ENCODE data around the gene PLCB4. TPM values are rescaled to one million over a fixed set of nuclear protein-coding genes. Genes with fewer than 3 reads are reported as not detected.

Gene PLCB4
- total RNA-seq, 1 donor from 2014 or later, result 21.2 TPM

DNA sequence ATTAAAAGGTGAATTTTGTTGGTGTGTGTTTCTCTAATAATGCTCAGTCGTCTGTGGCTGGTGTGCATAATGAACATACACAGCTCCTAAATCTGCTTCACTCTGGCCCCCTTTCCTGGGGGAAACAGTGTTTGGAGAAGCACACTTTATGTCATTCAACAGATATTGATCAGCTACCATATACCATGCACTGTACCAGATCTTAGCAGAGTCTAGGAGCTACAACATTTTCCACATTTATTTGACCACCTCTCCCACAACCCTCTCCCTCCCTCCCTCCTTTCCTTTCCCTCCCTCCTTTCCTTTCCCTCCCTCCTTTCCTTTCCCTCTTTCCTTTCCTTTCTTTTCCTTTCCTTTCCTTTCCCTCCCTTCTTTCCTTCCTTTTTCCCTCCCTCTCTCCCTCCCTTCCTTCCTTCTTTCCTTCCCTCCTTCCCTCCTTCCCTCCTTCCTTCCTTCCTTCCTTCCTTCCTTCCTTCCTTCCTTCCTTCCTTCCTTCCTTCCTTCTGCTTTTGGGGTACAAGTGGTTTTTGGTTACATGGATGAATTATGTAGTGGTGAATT is 85.7 kb downstream of the PLCB4 start:
- no peaks in the 10 kb centered on the region for H3K36me3 Mint-ChIP-seq
- H3K27me3 Mint-ChIP-seq, result no peaks in the 10 kb centered on the region
- peaks cover 4% of the 10 kb centered on the region for H3K9me3 Mint-ChIP-seq
- H3K27ac Mint-ChIP-seq, result no peak overlapping the region
- no peak overlapping the region for H3K4me3 Mint-ChIP-seq
- no peaks in the 10 kb centered on the region for H3K4me1 Mint-ChIP-seq (ENCODE audit: unreplicated experiment)
- TF ChIP-seq, protein P1, sequence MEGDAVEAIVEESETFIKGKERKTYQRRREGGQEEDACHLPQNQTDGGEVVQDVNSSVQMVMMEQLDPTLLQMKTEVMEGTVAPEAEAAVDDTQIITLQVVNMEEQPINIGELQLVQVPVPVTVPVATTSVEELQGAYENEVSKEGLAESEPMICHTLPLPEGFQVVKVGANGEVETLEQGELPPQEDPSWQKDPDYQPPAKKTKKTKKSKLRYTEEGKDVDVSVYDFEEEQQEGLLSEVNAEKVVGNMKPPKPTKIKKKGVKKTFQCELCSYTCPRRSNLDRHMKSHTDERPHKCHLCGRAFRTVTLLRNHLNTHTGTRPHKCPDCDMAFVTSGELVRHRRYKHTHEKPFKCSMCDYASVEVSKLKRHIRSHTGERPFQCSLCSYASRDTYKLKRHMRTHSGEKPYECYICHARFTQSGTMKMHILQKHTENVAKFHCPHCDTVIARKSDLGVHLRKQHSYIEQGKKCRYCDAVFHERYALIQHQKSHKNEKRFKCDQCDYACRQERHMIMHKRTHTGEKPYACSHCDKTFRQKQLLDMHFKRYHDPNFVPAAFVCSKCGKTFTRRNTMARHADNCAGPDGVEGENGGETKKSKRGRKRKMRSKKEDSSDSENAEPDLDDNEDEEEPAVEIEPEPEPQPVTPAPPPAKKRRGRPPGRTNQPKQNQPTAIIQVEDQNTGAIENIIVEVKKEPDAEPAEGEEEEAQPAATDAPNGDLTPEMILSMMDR (conservative IDR thresholded peaks at IDR 0.05), result no peak
- DNase-seq (ENCODE audit: extremely low spot score, unreplicated experiment), result no peak

DNA sequence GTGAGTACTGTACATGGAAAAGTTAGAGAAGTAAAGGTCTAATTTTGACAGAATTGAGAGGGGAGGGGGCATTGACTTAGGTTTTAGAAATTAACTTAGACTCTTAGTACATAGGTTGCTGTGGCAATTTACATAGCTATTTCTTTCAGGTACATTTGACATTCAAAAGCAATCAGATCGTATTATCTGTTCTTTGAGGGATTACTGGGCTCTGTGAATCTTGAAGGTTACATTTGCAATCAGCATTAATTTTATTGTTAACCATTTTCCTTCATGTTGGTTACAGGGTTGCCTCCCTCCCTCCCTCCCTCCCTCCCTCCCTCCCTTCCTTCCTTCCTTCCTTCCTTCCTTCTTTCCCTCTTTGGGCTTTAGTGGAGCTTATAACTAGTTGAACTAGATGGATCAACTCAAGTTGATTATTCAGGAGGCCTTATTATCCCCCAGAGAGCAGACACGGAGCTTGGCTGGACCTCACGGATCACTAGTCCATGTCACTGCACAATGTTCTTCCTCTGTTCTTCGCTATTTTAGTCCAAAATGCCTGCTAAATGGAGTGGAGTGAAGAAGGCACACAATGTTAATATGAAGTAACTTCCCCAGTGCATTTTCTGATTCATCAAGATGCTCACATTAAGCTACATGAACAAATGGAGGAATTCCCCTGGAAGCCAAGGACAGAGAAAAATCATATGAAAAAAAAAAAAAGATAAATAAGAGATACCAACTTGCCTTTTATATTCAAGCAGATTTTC is 87.8 kb downstream of the PLCB4 start:
- no peak for DNase-seq (ENCODE audit: extremely low spot score, unreplicated experiment)
- H3K9me3 Mint-ChIP-seq, result peaks cover 2% of the 10 kb centered on the region
- TF ChIP-seq, protein P1 (conservative IDR thresholded peaks at IDR 0.05), result no peak
- no peaks in the 10 kb centered on the region for H3K36me3 Mint-ChIP-seq
- H3K27me3 Mint-ChIP-seq, result no peaks in the 10 kb centered on the region
- H3K4me3 Mint-ChIP-seq, result no peak overlapping the region
- H3K4me1 Mint-ChIP-seq (ENCODE audit: unreplicated experiment), result peaks cover 5% of the 10 kb centered on the region
- no peak overlapping the region for H3K27ac Mint-ChIP-seq

DNA sequence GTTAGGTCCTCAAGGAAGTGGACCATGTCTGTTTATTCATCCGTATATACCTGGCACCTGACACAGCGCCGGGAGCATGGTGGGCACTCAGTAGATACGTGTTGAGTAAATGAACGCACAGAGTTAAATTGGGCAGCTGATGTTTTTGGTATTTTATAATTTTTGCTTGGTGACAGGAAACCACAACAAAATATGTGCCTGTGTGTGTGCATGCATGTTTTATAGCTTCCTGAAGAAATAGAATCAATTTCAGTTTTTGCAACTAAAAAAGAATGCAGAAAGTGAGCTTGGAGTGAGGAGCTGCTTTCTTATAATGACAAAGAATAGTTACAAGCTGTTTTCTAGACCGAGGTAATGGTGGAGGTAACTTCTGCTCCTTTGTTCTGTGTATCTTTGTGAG is 91.4 kb downstream of the PLCB4 start:
- DNase-seq (ENCODE audit: extremely low spot score, unreplicated experiment), result no peak
- no peaks in the 10 kb centered on the region for H3K9me3 Mint-ChIP-seq
- H3K4me1 Mint-ChIP-seq (ENCODE audit: unreplicated experiment), result peaks cover 5% of the 10 kb centered on the region
- H3K4me3 Mint-ChIP-seq, result no peak overlapping the region
- no peaks in the 10 kb centered on the region for H3K36me3 Mint-ChIP-seq
- H3K27ac Mint-ChIP-seq, result peak overlapping the region; percentile 5
- TF ChIP-seq, protein P1 (conservative IDR thresholded peaks at IDR 0.05), result no peak
- no peaks in the 10 kb centered on the region for H3K27me3 Mint-ChIP-seq

DNA sequence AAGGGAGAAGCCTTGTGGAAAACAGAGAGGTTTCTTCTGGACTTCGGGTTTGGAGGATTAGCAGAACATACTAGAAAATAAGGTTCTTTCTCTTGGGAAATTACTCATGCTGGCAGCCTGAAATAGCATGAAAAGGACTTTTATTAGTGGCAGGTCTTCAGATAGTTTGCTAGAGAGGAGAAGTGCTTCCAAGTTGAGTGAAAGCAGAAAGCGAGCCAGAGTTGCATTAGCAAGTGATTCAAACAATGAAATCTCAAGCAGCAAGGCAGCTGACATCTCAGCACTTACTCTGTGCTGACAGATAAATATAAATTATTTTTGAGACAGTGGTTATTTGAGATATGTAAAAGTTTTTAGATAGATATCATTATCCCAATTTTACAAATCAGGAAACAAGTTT is 91.9 kb downstream of the PLCB4 start:
- Mint-ChIP-seq H3K9me3 (no peaks in the 10 kb centered on the region), H3K27ac (peak overlapping the region; percentile 5), H3K36me3 (no peaks in the 10 kb centered on the region), H3K4me3 (no peak overlapping the region), H3K4me1 (ENCODE audit: unreplicated experiment) (peaks cover 5% of the 10 kb centered on the region), H3K27me3 (no peaks in the 10 kb centered on the region)
- TF ChIP-seq, protein P1 (conservative IDR thresholded peaks at IDR 0.05), result no peak
- DNase-seq (ENCODE audit: extremely low spot score, unreplicated experiment), result no peak

DNA sequence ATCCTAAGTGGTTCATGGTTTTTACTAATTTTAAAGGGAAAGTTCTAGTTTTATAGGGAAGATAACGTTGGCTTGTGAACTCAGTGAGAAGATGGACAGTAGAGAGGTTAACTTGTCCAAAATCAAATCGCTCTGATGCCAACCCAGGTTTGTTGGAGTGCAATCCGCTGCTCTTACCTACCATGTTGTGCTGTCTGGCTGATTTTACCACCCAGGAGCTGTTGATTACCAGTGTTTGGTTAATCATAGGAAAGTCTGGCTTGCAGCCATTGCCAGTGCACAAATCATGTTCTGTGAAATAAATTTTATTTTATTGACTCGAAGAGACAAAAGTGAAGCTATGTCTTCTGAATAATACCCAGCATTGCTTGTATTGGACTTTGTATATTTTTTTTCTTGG is 92.4 kb downstream of the PLCB4 start:
- Mint-ChIP-seq H3K27ac (no peak overlapping the region), H3K9me3 (no peaks in the 10 kb centered on the region), H3K27me3 (no peaks in the 10 kb centered on the region), H3K36me3 (no peaks in the 10 kb centered on the region), H3K4me1 (ENCODE audit: unreplicated experiment) (peaks cover 9% of the 10 kb centered on the region), H3K4me3 (no peak overlapping the region)
- no peak for DNase-seq (ENCODE audit: extremely low spot score, unreplicated experiment)
- TF ChIP-seq, protein P1 (conservative IDR thresholded peaks at IDR 0.05), result no peak

Data from type B pancreatic cell (in vitro differentiated cells).